ENCODE data around the gene LRRC34. TPM values are rescaled to one million over a fixed set of nuclear protein-coding genes. Genes with fewer than 3 reads are reported as not detected.

The LRRC34 gene
- total RNA-seq, 4 donors from 2014 or later, result 1.3 to 1.9 TPM; not detected in 2

DNA sequence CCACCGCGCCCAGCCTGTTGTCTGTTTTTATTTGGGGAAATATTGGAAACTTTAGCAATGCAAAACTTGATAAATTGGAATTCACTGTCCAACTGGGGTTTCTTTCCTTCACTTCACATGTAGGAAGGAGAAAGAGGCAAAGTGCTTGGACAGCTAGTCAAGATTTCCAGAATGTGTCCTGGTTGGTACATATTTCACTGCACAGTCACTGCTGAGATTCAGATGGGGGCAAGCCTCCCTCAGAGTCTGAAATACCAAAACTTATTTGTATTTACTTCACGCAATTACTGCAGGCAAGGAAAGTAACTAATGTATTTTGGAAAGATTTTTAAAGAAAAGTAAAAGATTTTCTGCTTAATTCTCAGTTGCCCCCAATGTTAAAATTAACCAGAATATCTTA lies 36.0 kb upstream of the LRRC34 start:
- Histone ChIP-seq H3K4me3 (no peak overlapping the region), H3K27ac (peak overlapping the region in 2 of 4 donors; percentile 7 to 37), H3K4me1 (no peaks in the 10 kb centered on the region), H3K27me3 (no peaks in the 10 kb centered on the region), H3K36me3 (peaks cover 0 to 7% (median 0%) of the 10 kb centered on the region in 4 donors), H3K9me3 (no peaks in the 10 kb centered on the region)
- intact Hi-C loops (cut with DNase I; ENCODE audit: low total_unique reads) (no loop called here), in situ Hi-C loops (cut with MboI; ENCODE audit: low pct_ligation_motif_present in 1 of 4, low pct_unique_long_range_greater_than_20kb in 1 of 4, low sequenced_read_pairs in 3 of 4) (no loop called here)
- 98 to 100% methylated on average over 1 to 3 of the region's 3 CpGs for WGBS, 2 donors (ENCODE audit: low coverage in 1 of 2)
- no peak for DNase-seq
- TF ChIP-seq, protein P1, sequence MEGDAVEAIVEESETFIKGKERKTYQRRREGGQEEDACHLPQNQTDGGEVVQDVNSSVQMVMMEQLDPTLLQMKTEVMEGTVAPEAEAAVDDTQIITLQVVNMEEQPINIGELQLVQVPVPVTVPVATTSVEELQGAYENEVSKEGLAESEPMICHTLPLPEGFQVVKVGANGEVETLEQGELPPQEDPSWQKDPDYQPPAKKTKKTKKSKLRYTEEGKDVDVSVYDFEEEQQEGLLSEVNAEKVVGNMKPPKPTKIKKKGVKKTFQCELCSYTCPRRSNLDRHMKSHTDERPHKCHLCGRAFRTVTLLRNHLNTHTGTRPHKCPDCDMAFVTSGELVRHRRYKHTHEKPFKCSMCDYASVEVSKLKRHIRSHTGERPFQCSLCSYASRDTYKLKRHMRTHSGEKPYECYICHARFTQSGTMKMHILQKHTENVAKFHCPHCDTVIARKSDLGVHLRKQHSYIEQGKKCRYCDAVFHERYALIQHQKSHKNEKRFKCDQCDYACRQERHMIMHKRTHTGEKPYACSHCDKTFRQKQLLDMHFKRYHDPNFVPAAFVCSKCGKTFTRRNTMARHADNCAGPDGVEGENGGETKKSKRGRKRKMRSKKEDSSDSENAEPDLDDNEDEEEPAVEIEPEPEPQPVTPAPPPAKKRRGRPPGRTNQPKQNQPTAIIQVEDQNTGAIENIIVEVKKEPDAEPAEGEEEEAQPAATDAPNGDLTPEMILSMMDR (IDR thresholded peaks at IDR 0.05), result no peak
- TF ChIP-seq EP300 (IDR thresholded peaks at IDR 0.05; ENCODE audit: low read depth) (no peak), POLR2A (IDR thresholded peaks at IDR 0.05) (no peak), POLR2AphosphoS5 (IDR thresholded peaks at IDR 0.05) (no peak)

- Histone ChIP-seq H3K4me3 (no peak overlapping the region), H3K27ac (peak overlapping the region in 2 of 4 donors; percentile 7 to 37), H3K4me1 (no peaks in the 10 kb centered on the region), H3K36me3 (peaks cover 0 to 7% (median 0%) of the 10 kb centered on the region in 4 donors), H3K27me3 (no peaks in the 10 kb centered on the region), H3K9me3 (no peaks in the 10 kb centered on the region)
- intact Hi-C loops (cut with DNase I; ENCODE audit: low total_unique reads), result no loop called here
- TF ChIP-seq POLR2AphosphoS5 (IDR thresholded peaks at IDR 0.05), result peak in 1 of 3 donors; percentile 26
- TF ChIP-seq, protein P1 (IDR thresholded peaks at IDR 0.05), result no peak
- DNase-seq, result peak; percentile 50
- WGBS, 2 donors (ENCODE audit: low coverage in 1 of 2), result 34% methylated on average over 4 of the region's 4 CpGs; no CpG with 5 or more reads in 1 of the 2 donors
- in situ Hi-C loops (cut with MboI; ENCODE audit: low pct_ligation_motif_present in 1 of 4, low pct_unique_long_range_greater_than_20kb in 1 of 4, low sequenced_read_pairs in 3 of 4), result no loop called here
Measured at GRCh38 chr3:169847896-169848295, 35.2 kb upstream of the LRRC34 start.

GRCh38 chr3:169846458-169847193 lies 33.9 kb upstream of the LRRC34 start:
- DNase-seq, result no peak
- in situ Hi-C loops (cut with MboI; ENCODE audit: low pct_ligation_motif_present in 1 of 4, low pct_unique_long_range_greater_than_20kb in 1 of 4, low sequenced_read_pairs in 3 of 4), result no loop called here
- Histone ChIP-seq H3K36me3 (peaks cover 0 to 7% (median 0%) of the 10 kb centered on the region in 4 donors), H3K9me3 (no peaks in the 10 kb centered on the region), H3K27ac (no peak overlapping the region), H3K27me3 (no peaks in the 10 kb centered on the region), H3K4me3 (no peak overlapping the region), H3K4me1 (no peaks in the 10 kb centered on the region)
- TF ChIP-seq, protein P1 (IDR thresholded peaks at IDR 0.05), result no peak
- TF ChIP-seq EP300 (IDR thresholded peaks at IDR 0.05; ENCODE audit: low read depth) (no peak), POLR2A (IDR thresholded peaks at IDR 0.05) (no peak), POLR2AphosphoS5 (IDR thresholded peaks at IDR 0.05) (no peak)
- 79 to 85% methylated on average over 6 to 11 of the region's 11 CpGs for WGBS, 2 donors (ENCODE audit: low coverage in 1 of 2)
- intact Hi-C loops (cut with DNase I; ENCODE audit: low total_unique reads), result no loop called here

DNA sequence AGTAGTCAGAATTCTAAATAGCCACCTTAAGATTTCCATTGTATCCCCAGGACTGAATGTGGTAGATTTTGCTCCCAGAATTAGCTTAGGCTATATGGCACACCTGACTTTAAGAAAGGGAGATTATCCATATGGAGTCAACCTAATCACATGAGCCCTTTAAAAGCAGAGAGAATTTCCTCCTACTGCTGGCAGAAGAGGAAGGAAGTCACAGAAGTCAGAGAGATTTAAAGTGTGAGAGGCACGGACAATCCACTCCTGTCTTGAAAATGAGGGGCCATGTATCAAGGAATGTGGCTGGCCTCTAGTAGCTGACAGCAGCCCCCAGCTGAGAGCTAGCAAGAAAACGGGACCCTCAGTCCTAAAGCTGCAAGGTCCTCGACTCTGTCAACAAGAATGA lies 30.3 kb upstream of the LRRC34 start:
- TF ChIP-seq POLR2AphosphoS5 (IDR thresholded peaks at IDR 0.05) (no peak), POLR2A (IDR thresholded peaks at IDR 0.05) (no peak), EP300 (IDR thresholded peaks at IDR 0.05; ENCODE audit: low read depth) (no peak)
- TF ChIP-seq, protein P1 (IDR thresholded peaks at IDR 0.05), result no peak
- intact Hi-C loops (cut with DNase I; ENCODE audit: low total_unique reads) (no loop called here), in situ Hi-C loops (cut with MboI; ENCODE audit: low pct_ligation_motif_present in 1 of 4, low pct_unique_long_range_greater_than_20kb in 1 of 4, low sequenced_read_pairs in 3 of 4) (no loop called here)
- H3K36me3 ChIP-seq, result no peaks in the 10 kb centered on the region
- H3K9me3 ChIP-seq, result no peaks in the 10 kb centered on the region
- no peaks in the 10 kb centered on the region for H3K4me1 ChIP-seq
- WGBS, 2 donors (ENCODE audit: low coverage in 1 of 2), result 55% methylated on average over 3 of the region's 3 CpGs; no CpG with 5 or more reads in 1 of the 2 donors
- no peaks in the 10 kb centered on the region for H3K27me3 ChIP-seq
- H3K4me3 ChIP-seq, result no peak overlapping the region
- H3K27ac ChIP-seq, result no peak overlapping the region
- DNase-seq, result no peak

All from transverse colon (tissue), 4 donors.